IMR-90 (cell line): ENCODE results near the gene SPATA2. TPM values are rescaled to one million over a fixed set of nuclear protein-coding genes. Genes with fewer than 3 reads are reported as not detected.
A peak's percentile ranks its signal among the peaks of the same experiment; 100 is the strongest.

ENCODE experiments used
- ATAC-seq: fragments of 200-7000 bp; cut with Tn5 transposase; 2 replicates; pipeline ENCODE4 v1.9.1; 2020; ENCODE audit warnings: low read depth, mild to moderate bottlenecking, moderate library complexity
- BruUV-seq: library from RNA; stranded (reverse); fragments of 400-500 nt; replicated peaks from 2 replicates; lab custom pipeline; 2021; lab: Mats Ljungman, UMichigan
- CTCF ChIA-PET: fragments of 300-600 bp; formaldehyde crosslinking; extraction: SDS; loops from one replicate; lab custom pipeline; 2021; ENCODE audit warnings: antibody characterized with exemption; lab: Yijun Ruan, JAX
- POLR2A ChIA-PET: fragments of 300-600 bp; sonication (Branson Sonifier 250); formaldehyde crosslinking; loops from one replicate; lab custom pipeline; 2022; ENCODE audit warnings: antibody characterized with exemption; ENCODE audit not compliant: unreplicated experiment; lab: Charles Lee
- DNase-seq: peaks from one replicate; pipeline ENCODE4 v3.0.0; 2013
- H2AFZ ChIP-seq: replicated peaks from 2 replicates; pipeline ENCODE3; 2013; ENCODE audit warnings: low read length, mild to moderate bottlenecking; ENCODE audit not compliant: poor library complexity
- H2AK5ac ChIP-seq: 2 replicates; pipeline ENCODE4 v1.6.1; 2013; ENCODE audit warnings: low read depth, low read length, inconsistent platforms
- H2AK9ac ChIP-seq: replicated peaks from 2 replicates; pipeline ENCODE3; 2013; ENCODE audit warnings: mild to moderate bottlenecking, low read depth, low read length, moderate library complexity; ENCODE audit not compliant: poor library complexity
- H2BK120ac ChIP-seq: 2 replicates; pipeline ENCODE4 v1.6.1; 2013; ENCODE audit warnings: low read depth, low read length, inconsistent platforms
- H2BK15ac ChIP-seq: 3 replicates; pipeline ENCODE4 v1.6.1; 2013; ENCODE audit warnings: low read depth, low read length, inconsistent platforms
- H2BK20ac ChIP-seq: 2 replicates; pipeline ENCODE4 v1.6.1; 2013; ENCODE audit warnings: low read depth, mild to moderate bottlenecking, inconsistent platforms, low read length, moderate library complexity
- H2BK5ac ChIP-seq: 2 replicates; pipeline ENCODE4 v1.6.1; 2013; ENCODE audit warnings: mild to moderate bottlenecking, low read depth, low read length, inconsistent platforms; ENCODE audit not compliant: poor library complexity, severe bottlenecking
- H3K14ac ChIP-seq: replicated peaks from 2 replicates; pipeline ENCODE4 v1.6.1; 2013; ENCODE audit warnings: low read depth, low read length, inconsistent platforms
- H3K18ac ChIP-seq: 2 replicates; pipeline ENCODE4 v1.6.1; 2013; ENCODE audit warnings: low read depth, low read length, control low read depth
- H3K23ac ChIP-seq: 2 replicates; pipeline ENCODE4 v1.6.1; 2013; ENCODE audit warnings: low read depth, low read length, inconsistent platforms
- H3K27ac ChIP-seq: 2 replicates; pipeline ENCODE4 v1.5.1; 2013; ENCODE audit warnings: mild to moderate bottlenecking, control low read depth, low read length; ENCODE audit not compliant: insufficient read depth
- H3K27me3 ChIP-seq: 2 replicates; pipeline ENCODE4 v1.6.1; 2013; ENCODE audit warnings: low read length; ENCODE audit not compliant: control insufficient read depth, insufficient read depth
- H3K36me3 ChIP-seq: 2 replicates; pipeline ENCODE4 v1.6.1; 2013; ENCODE audit warnings: low read length, mixed read lengths; ENCODE audit not compliant: control insufficient read depth, insufficient read depth
- H3K4ac ChIP-seq: 2 replicates; pipeline ENCODE4 v1.6.1; 2013; ENCODE audit warnings: low read depth, low read length, inconsistent platforms
- H3K4me1 ChIP-seq: 2 replicates; pipeline ENCODE4 v1.6.1; 2013; ENCODE audit warnings: low read length, mixed read lengths; ENCODE audit not compliant: control insufficient read depth, insufficient read depth
- H3K4me2 ChIP-seq: 2 replicates; pipeline ENCODE4 v1.6.1; 2013; ENCODE audit warnings: low read depth, mild to moderate bottlenecking, control low read depth, low read length, moderate library complexity
- H3K4me3 ChIP-seq: 2 replicates; pipeline ENCODE4 v1.5.1; 2013; ENCODE audit warnings: low read depth, mild to moderate bottlenecking, control low read depth, low read length, moderate library complexity; ENCODE audit not compliant: insufficient read depth
- H3K56ac ChIP-seq: 2 replicates; pipeline ENCODE4 v1.6.1; 2013; ENCODE audit warnings: low read length, inconsistent platforms; ENCODE audit not compliant: insufficient read depth; ENCODE audit errors: extremely low read depth
- H3K79me1 ChIP-seq, 2 experiments: 2 replicates each; pipeline ENCODE4 v1.6.1; 2013; ENCODE audit warnings: low read length in 2 of 2, inconsistent platforms in 1 of 2, low read depth in 1 of 2
- H3K9ac ChIP-seq: 2 replicates; pipeline ENCODE4 v1.6.1; 2013; ENCODE audit warnings: low read depth, low read length, control low read depth
- H3K9me1 ChIP-seq: 2 replicates; pipeline ENCODE4 v1.6.1; 2013; ENCODE audit warnings: low read length, inconsistent platforms; ENCODE audit not compliant: insufficient read depth
- H3K9me3 ChIP-seq: 2 replicates; pipeline ENCODE4 v1.6.1; 2013; ENCODE audit warnings: low read length; ENCODE audit not compliant: control insufficient read depth, insufficient read depth
- H4K20me1 ChIP-seq: 2 replicates; pipeline ENCODE4 v1.6.1; 2013; ENCODE audit warnings: low read length, inconsistent platforms; ENCODE audit not compliant: insufficient read depth
- H4K5ac ChIP-seq: 2 replicates; pipeline ENCODE4 v1.6.1; 2013; ENCODE audit warnings: mild to moderate bottlenecking, low read depth, low read length, control low read depth
- H4K8ac ChIP-seq, 2 experiments: 2 replicates each; pipeline ENCODE4 v1.6.1; 2013; ENCODE audit warnings: low read depth in 2 of 2, low read length in 2 of 2, control low read depth in 1 of 2, inconsistent platforms in 1 of 2
- H4K91ac ChIP-seq: 2 replicates; pipeline ENCODE4 v1.6.1; 2013; ENCODE audit warnings: low read depth, low read length, inconsistent platforms; ENCODE audit not compliant: insufficient read depth
- BHLHE40 ChIP-seq: fragments of 150-350 bp; IDR thresholded peaks from 2 replicates; pipeline ENCODE4 v1.6.1; 2016; ENCODE audit warnings: mild to moderate bottlenecking, low read depth, low read length
- CHD1 ChIP-seq: IDR thresholded peaks from 2 replicates; pipeline ENCODE4 v1.6.1; 2012; ENCODE audit warnings: low read depth, low read length, improper control_type of control experiment
- MAFK ChIP-seq: IDR thresholded peaks from 2 replicates; pipeline ENCODE4 v1.6.1; 2012; ENCODE audit warnings: low read depth, low read length, improper control_type of control experiment
- RAD21 ChIP-seq: IDR thresholded peaks from 2 replicates; pipeline ENCODE4 v1.6.1; 2012; ENCODE audit warnings: low read length, improper control_type of control experiment
- WGBS, 2 experiments: methylation state at CpG; one replicate each; pipeline versions ENCODE4 v1.1.5 to v1.1.7; 2013; ENCODE audit warnings: missing lambda C conversion rate in 2 of 2; ENCODE audit not compliant: insufficient read length in 1 of 2; ENCODE audit errors: extremely low coverage in 2 of 2; 5-methylcytosine and 5-hydroxymethylcytosine counted together
- dilution Hi-C: fragments of 300-500 bp; cut with HindIII; formaldehyde crosslinking; loops from one replicate; pipeline ENCODE4 v1.14.3; 2018; ENCODE audit warnings: low sequenced_read_pairs; ENCODE audit not compliant: unreplicated experiment
- in situ Hi-C: fragments of 300-500 bp; cut with MboI; formaldehyde crosslinking; loops from 3 replicates; pipeline ENCODE4 v1.14.3; 2019; ENCODE audit warnings: low sequenced_read_pairs, inconsistent platforms, mixed read lengths
- intact Hi-C: fragments of 100-400 bp; cut with micrococcal nuclease; formaldehyde crosslinking; loops from 2 replicates; pipeline ENCODE4 v1.10.0; 2022
- polyA plus RNA-seq, 3 experiments: library from polyadenylated mRNA; depleted of rRNA; stranded (reverse); fragments of >200 nt; gene quantifications; 2 replicates each; pipeline ENCODE4 v1.2.3, GENCODE V29; 2012; ENCODE audit warnings: low replicate concordance in 1 of 3
- total RNA-seq: library from RNA; depleted of rRNA; stranded (reverse); fragments of >200 nt; gene quantifications from 2 replicates; pipeline ENCODE4 v1.2.3, GENCODE V29; 2012
- TF ChIP-seq, protein P1 (sequence below): fragments of 150-350 bp; IDR thresholded peaks from 2 replicates; pipeline ENCODE4 v1.6.1; 2016; ENCODE audit warnings: low read depth, mild to moderate bottlenecking, low read length, moderate library complexity, borderline replicate concordance

Gene SPATA2
- total and polyA plus RNA-seq, 2 of the 4 experiments (the other 2 are of a cell fraction) = 1.3 to 4.5 TPM

GRCh38 chr20:49945701-49946477, 30.6 kb upstream of the SPATA2 start:
- BruUV-seq = no TSS peak
- CTCF ChIA-PET = interaction anchor here (0.6 kb wide), 2 partner anchors 14 to 124 kb away, joined by 3 to 4 read pairs; no protein-coding TSS in a partner anchor
- H4K20me1 ChIP-seq = peaks cover 22% of the 10 kb centered on the region
- no peak for ATAC-seq
- H2AFZ ChIP-seq = no peak overlapping the region
- H3K4ac ChIP-seq = no peak overlapping the region; the same call in 1 of the 2 replicates
- H3K23ac ChIP-seq = no peak overlapping the region
- no peak overlapping the region for H3K27ac ChIP-seq
- H3K9me3 ChIP-seq = no peaks in the 10 kb centered on the region
- H4K8ac ChIP-seq = no peak overlapping the region
- no peak overlapping the region for H3K14ac ChIP-seq
- peaks cover 28 to 61% of the 10 kb centered on the region in 2 experiments for H3K79me1 ChIP-seq
- peak overlapping the region; percentile 8 for H2BK5ac ChIP-seq
- H3K4me3 ChIP-seq = no peak overlapping the region
- dilution Hi-C loops (no loop called here), in situ Hi-C loops (no loop called here), intact Hi-C loops (no loop called here)
- no peak for DNase-seq
- H2BK120ac ChIP-seq = no peak overlapping the region
- peaks cover 53% of the 10 kb centered on the region for H3K36me3 ChIP-seq
- TF ChIP-seq MAFK = no peak
- TF ChIP-seq BHLHE40 = no peak
- TF ChIP-seq, protein P1, sequence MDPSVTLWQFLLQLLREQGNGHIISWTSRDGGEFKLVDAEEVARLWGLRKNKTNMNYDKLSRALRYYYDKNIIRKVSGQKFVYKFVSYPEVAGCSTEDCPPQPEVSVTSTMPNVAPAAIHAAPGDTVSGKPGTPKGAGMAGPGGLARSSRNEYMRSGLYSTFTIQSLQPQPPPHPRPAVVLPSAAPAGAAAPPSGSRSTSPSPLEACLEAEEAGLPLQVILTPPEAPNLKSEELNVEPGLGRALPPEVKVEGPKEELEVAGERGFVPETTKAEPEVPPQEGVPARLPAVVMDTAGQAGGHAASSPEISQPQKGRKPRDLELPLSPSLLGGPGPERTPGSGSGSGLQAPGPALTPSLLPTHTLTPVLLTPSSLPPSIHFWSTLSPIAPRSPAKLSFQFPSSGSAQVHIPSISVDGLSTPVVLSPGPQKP = no peak
- no peak for TF ChIP-seq CHD1
- no peak for TF ChIP-seq RAD21
- H4K91ac ChIP-seq = no peak overlapping the region
- H2BK15ac ChIP-seq = no peak overlapping the region
- H2AK5ac ChIP-seq = no peak overlapping the region
- no peak overlapping the region for H3K9ac ChIP-seq
- peaks cover 16% of the 10 kb centered on the region for H3K4me1 ChIP-seq
- H4K5ac ChIP-seq = no peak overlapping the region
- H3K9me1 ChIP-seq = peaks cover 17% of the 10 kb centered on the region
- no peak overlapping the region for H3K18ac ChIP-seq
- no peak overlapping the region for H3K56ac ChIP-seq
- H2BK20ac ChIP-seq = no peak overlapping the region
- no peaks in the 10 kb centered on the region for H3K27me3 ChIP-seq
- POLR2A ChIA-PET = no interaction called here
- H3K4me2 ChIP-seq = no peak overlapping the region
- no CpG with 5 or more reads among the region's 10 CpGs for WGBS, 2 experiments
- H2AK9ac ChIP-seq = no peak overlapping the region
